ENCODE measurements around the gene TBX4.

DNA sequence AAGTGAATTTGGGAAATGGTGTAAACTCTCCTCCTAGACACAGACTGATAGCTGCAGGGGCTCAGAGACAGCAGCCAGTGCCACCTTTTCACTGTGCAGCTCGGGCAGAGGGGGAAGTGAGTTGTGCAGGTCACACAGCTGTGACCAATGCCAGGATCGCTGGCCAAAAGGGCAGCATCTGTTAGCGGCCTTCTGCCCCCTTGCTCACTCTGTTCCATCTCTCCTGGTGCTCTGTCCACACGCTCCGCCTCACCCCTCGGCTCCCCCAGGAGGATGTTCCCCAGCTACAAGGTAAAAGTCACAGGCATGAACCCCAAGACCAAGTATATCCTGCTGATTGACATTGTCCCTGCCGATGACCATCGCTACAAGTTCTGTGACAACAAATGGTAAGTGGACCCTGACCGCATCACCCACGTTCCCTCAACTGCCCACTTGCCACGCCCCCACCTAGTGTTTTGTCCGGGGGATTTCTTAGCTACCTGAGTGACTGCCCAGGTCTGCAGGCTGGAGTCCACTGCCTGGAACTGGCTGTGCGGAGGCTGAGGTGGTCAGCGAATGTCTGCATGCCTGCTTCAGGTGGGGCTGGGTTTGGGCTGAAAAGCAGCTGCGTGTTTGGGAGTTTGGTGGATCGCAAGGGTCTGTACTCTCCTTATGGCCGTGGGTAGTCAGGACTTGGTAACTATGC, 13.5 kb downstream of the TBX4 start:
- TF ChIP-seq CTCF (conservative IDR thresholded peaks at IDR 0.05; ENCODE audit: low read length) (no peak), EZH2phosphoT487 (IDR thresholded peaks at IDR 0.05; ENCODE audit: borderline replicate concordance) (no peak)
